Measurements from ENCODE around the gene OGDH.

- TF ChIP-seq CTCF (conservative IDR thresholded peaks at IDR 0.05): no peak
- TF ChIP-seq ZFX (IDR thresholded peaks at IDR 0.05): no peak
Measured at GRCh38 chr7:44650772-44651171, 44.3 kb downstream of the OGDH start.
